Peyer's patch (tissue), 4 donors: ENCODE measurements around the gene SUGP1. TPM values are rescaled to one million over a fixed set of nuclear protein-coding genes. Genes with fewer than 3 reads are reported as not detected.
"Not testable (repeated sequence)": the region's sequence is repeated elsewhere in the genome, so short reads cannot be mapped to it uniquely, and the experiment has no call there.

ENCODE experiments used
- DNase-seq, 3 donors: peaks; one replicate each; pipeline ENCODE4 v3.0.0-alpha.2; 2017 to 2019
- H3K27ac ChIP-seq, 4 donors: fragments of 200-600 bp; sonication (generic); one replicate each; pipeline ENCODE4 v1.5.1; 2016 to 2019
- H3K27me3 ChIP-seq, 2 donors: fragments of 200-600 bp; sonication (generic); one replicate each; pipeline ENCODE4 v1.5.1; 2019
- H3K36me3 ChIP-seq, 3 donors: fragments of 200-600 bp; sonication (generic); one replicate each; pipeline ENCODE4 v1.5.1; 2016 to 2019
- H3K4me1 ChIP-seq, 4 donors: fragments of 200-600 bp; sonication (generic); one replicate each; pipeline ENCODE4 v1.5.1; 2016 to 2019
- H3K4me3 ChIP-seq, 4 donors: fragments of 200-600 bp; sonication (generic); 1 replicate in 3 of 4; 2 replicates in 1 of 4; pipeline ENCODE4 v1.5.1; 2016 to 2019; ENCODE audit warnings: mild to moderate bottlenecking in 1 of 4
- H3K9me3 ChIP-seq, 4 donors: fragments of 200-600 bp; sonication (generic); one replicate each; pipeline ENCODE4 v1.5.1; 2016 to 2019; ENCODE audit warnings: mild to moderate bottlenecking in 1 of 4
- POLR2A ChIP-seq, 2 donors: fragments of 450-650 bp; IDR thresholded peaks; one replicate each; pipeline ENCODE4 v1.5.1; 2017; ENCODE audit warnings: antibody characterized with exemption in 2 of 2, mild to moderate bottlenecking in 2 of 2, moderate library complexity in 2 of 2
- total RNA-seq, 4 donors: library from RNA; depleted of rRNA; stranded (reverse); fragments of >200 nt; gene quantifications; one replicate each; pipeline ENCODE4 v1.1.0, GENCODE V29; 2016
- TF ChIP-seq, protein P1 (sequence below), 6 experiments: fragments of 450-650 bp in 4 of 6; fragments of 200-600 bp in 2 of 6; sonication (generic) in 1 of 6; IDR thresholded peaks; one replicate each; pipeline ENCODE4 v1.5.1; 2017 to 2019; ENCODE audit warnings: antibody characterized with exemption in 6 of 6, mild to moderate bottlenecking in 3 of 6, moderate library complexity in 1 of 6

SUGP1 gene
- total RNA-seq, 4 donors from 2014 or later = 49.5 to 58.6 (median 55.2) TPM

DNA sequence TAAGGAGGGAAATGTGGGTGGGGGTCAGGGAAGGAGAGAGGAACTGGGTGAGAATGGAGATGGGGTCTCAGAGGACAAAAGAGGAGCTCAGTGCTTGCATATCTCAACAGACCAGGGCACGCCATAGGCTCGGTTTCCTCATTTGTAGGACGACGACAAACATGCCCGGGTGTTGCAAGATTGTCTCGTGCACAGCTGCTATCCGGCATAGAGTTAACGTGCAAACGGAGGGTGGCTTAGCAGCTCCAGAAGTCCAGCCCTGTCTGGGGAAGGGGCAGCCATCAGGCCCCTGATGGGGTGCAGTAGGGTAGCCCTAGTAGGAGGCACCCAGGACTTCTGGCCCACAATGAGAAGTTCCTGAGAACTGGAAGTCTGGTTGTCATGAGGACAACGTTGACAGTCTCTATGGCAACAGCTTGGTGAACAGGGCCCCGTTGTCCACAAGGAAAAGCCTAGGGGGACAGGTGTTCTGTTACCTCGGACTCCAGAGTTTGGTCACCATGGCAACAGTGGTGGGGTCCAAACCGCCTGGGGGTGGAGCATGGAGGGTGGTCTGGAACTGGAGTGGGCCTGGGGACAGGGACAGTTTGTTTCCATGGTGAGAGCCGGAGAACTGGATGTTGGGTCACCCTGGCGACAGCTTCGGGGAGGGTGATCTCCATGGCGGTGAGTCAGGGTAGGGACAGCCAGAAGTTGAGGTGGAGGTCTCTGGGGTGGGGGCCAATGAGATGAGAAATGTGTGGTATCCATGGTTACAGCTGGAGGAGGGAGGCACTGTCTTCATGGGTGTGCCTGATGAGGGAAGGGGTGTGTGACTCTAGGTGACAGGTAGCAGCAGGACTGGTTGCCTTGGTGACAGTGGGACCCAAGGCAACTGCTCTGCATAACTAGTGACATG, 64.0 kb downstream of the SUGP1 start:
- no peaks in the 10 kb centered on the region for H3K9me3 ChIP-seq
- H3K27me3 ChIP-seq = peaks cover 0 to 4% of the 10 kb centered on the region in 2 donors
- no peak for DNase-seq
- H3K4me1 ChIP-seq = peaks cover 0 to 8% (median 2%) of the 10 kb centered on the region in 4 donors
- no peaks in the 10 kb centered on the region for H3K36me3 ChIP-seq
- no peak overlapping the region for H3K27ac ChIP-seq
- H3K4me3 ChIP-seq = no peak overlapping the region
- TF ChIP-seq, protein P1, sequence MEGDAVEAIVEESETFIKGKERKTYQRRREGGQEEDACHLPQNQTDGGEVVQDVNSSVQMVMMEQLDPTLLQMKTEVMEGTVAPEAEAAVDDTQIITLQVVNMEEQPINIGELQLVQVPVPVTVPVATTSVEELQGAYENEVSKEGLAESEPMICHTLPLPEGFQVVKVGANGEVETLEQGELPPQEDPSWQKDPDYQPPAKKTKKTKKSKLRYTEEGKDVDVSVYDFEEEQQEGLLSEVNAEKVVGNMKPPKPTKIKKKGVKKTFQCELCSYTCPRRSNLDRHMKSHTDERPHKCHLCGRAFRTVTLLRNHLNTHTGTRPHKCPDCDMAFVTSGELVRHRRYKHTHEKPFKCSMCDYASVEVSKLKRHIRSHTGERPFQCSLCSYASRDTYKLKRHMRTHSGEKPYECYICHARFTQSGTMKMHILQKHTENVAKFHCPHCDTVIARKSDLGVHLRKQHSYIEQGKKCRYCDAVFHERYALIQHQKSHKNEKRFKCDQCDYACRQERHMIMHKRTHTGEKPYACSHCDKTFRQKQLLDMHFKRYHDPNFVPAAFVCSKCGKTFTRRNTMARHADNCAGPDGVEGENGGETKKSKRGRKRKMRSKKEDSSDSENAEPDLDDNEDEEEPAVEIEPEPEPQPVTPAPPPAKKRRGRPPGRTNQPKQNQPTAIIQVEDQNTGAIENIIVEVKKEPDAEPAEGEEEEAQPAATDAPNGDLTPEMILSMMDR (IDR thresholded peaks at IDR 0.05) = no peak
- no peak for TF ChIP-seq POLR2A (IDR thresholded peaks at IDR 0.05)

DNA sequence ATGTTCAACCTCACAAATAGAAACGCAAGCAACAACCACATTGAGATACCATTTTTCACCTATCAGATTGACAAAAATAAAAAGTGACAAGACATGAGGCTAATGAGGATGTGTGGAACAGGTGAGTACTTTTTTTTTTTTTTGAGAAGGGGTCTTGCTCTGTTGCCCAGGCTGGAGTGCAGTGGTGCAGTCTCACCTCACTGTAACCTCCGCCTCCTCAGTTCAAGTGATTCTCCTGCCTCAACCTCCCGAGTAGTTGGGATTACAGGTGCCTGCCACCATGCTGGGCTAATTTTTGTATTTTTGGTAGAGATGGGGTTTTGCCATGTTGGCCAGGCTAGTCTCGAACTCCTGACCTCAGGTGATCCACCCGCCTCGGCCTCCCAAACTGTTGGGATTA, 66.9 kb downstream of the SUGP1 start:
- not testable (repeated sequence) for H3K27me3 ChIP-seq, H3K9me3 ChIP-seq, H3K27ac ChIP-seq, H3K36me3 ChIP-seq, H3K4me1 ChIP-seq, DNase-seq, H3K4me3 ChIP-seq

DNA sequence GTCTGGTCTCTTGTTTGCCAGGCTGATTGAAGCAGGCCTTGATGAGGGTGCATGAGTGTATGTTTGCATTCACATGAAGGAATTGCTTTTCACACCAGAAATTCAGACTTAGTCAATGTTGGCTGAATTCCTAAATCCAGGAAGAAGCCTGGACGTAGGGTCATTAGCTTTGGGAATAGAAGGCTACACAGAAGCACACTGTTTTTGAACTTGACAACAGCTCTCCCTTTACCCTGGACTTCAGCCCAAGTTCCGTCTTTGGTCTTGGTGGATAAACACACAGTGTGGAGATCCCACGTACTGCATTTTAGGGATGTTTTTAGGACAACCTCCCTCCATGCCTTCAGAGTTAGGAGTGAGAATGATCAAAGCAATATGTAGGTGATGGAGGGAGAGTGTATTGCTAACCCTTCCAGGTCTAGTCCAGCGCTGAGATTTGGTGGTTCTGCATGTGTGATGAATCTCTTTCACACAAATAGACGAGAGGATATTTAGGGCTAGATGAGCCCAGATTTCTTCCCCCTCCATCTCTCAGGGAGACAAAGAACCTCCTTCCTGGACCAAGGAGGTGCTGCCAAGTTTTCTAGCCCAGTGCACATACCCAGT, 70.0 kb downstream of the SUGP1 start:
- Histone ChIP-seq H3K4me1 (no peaks in the 10 kb centered on the region), H3K4me3 (no peak overlapping the region), H3K36me3 (no peaks in the 10 kb centered on the region), H3K27me3 (no peaks in the 10 kb centered on the region), H3K27ac (no peak overlapping the region), H3K9me3 (no peaks in the 10 kb centered on the region)
- no peak for DNase-seq
- TF ChIP-seq POLR2A (IDR thresholded peaks at IDR 0.05) = no peak
- TF ChIP-seq, protein P1 (IDR thresholded peaks at IDR 0.05) = no peak

DNA sequence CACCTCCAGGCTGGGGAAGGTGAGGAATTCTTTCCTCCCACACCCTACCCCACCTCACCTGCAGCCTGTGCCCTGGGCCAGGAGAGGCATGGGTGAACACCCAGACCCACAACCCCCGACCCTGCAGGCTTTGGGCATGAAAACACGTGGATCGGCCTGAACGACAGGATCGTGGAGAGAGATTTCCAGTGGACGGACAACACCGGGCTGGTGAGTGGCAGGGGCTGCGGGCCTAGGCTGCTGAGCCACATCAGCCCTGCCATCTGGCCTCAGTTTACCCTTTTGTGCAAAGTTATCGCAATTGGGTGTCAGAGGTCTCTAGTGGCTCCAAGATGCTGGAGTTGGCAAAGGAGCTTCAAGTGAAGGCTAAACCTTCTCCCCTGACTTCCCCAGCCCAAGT, 79.8 kb downstream of the SUGP1 start:
- no peak for TF ChIP-seq POLR2A (IDR thresholded peaks at IDR 0.05)
- TF ChIP-seq, protein P1 (IDR thresholded peaks at IDR 0.05) = no peak
- Histone ChIP-seq H3K36me3 (no peaks in the 10 kb centered on the region), H3K27me3 (no peaks in the 10 kb centered on the region), H3K4me3 (no peak overlapping the region), H3K27ac (no peak overlapping the region), H3K9me3 (peaks cover 0 to 2% (median under 1%) of the 10 kb centered on the region in 4 donors), H3K4me1 (no peaks in the 10 kb centered on the region)
- no peak for DNase-seq

DNA sequence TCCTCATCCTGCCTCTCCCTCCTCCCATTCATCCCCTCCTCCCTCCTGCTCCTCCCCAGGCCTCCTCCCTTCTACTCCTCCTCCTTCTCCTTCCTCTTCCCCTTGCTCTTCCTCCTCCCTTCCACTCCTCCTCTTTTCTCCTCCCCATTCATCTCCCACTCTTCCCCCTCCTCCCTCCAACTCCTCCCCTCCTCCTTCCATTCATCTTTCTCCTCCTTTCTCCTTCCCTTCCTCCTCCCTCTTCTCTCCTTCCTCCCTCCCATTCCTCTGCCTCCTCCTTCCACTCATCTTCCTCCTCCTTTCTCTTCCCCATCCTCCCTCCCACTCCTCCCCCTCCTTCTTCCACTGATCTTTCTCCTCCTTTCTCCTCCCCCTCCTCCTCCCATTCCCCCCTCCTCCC, 80.6 kb downstream of the SUGP1 start:
- TF ChIP-seq POLR2A (IDR thresholded peaks at IDR 0.05) = no peak
- TF ChIP-seq, protein P1 (IDR thresholded peaks at IDR 0.05) = no peak
- Histone ChIP-seq H3K27me3 (no peaks in the 10 kb centered on the region), H3K4me1 (no peaks in the 10 kb centered on the region), H3K9me3 (peaks cover 0 to 10% (median 5%) of the 10 kb centered on the region in 4 donors), H3K36me3 (no peaks in the 10 kb centered on the region), H3K4me3 (no peak overlapping the region), H3K27ac (no peak overlapping the region)
- no peak for DNase-seq
